Kidney (tissue), 14 donors: ENCODE data around the gene CCDC144A. TPM values are rescaled to one million over a fixed set of nuclear protein-coding genes. Genes with fewer than 3 reads are reported as not detected.
A peak's percentile ranks its signal among the peaks of the same experiment; 100 is the strongest.
"Not testable (repeated sequence)": the region's sequence is repeated elsewhere in the genome, so short reads cannot be mapped to it uniquely, and the experiment has no call there.

Experiments
- DNase-seq, 5 donors: peaks; one replicate each; pipeline ENCODE4 v3.0.0-alpha.2; 2013 to 2020
- FAIRE-seq: peaks from 2 replicates; lab custom pipeline; 2012; peaks lifted over from hg19 to GRCh38; lab: Jason Lieb, UNC
- H3K27ac ChIP-seq, 2 donors: one replicate each; pipeline ENCODE4 v1.7.0; 2013; ENCODE audit warnings: low read depth in 2 of 2, low read length in 2 of 2, inconsistent platforms in 1 of 2
- H3K27me3 ChIP-seq: one replicate; pipeline ENCODE4 v1.7.1; 2013; ENCODE audit warnings: low read length, inconsistent platforms; ENCODE audit not compliant: control insufficient read depth, insufficient read depth
- H3K36me3 ChIP-seq, 3 donors: one replicate each; pipeline versions ENCODE4 v1.7.0 to v1.7.1; 2013; ENCODE audit warnings: low read length in 3 of 3, control low read depth in 1 of 3, inconsistent platforms in 1 of 3; ENCODE audit not compliant: insufficient read depth in 3 of 3, control insufficient read depth in 2 of 3
- H3K4me1 ChIP-seq, 3 donors: one replicate each; pipeline versions ENCODE4 v1.7.0 to v1.7.1; 2013; ENCODE audit warnings: low read length in 3 of 3, inconsistent platforms in 1 of 3, low read depth in 1 of 3; ENCODE audit not compliant: control insufficient read depth in 2 of 3, insufficient read depth in 2 of 3
- H3K4me3 ChIP-seq, 3 donors: one replicate each; pipeline versions ENCODE4 v1.7.0 to v1.8.1; 2013; ENCODE audit warnings: low read length in 3 of 3, control low read depth in 1 of 3, inconsistent platforms in 1 of 3
- H3K9ac ChIP-seq, 3 donors: one replicate each; pipeline versions ENCODE4 v1.7.0 to v1.7.1; 2013; ENCODE audit warnings: low read length in 3 of 3, control low read depth in 1 of 3, inconsistent platforms in 1 of 3
- H3K9me3 ChIP-seq, 3 donors: one replicate each; pipeline versions ENCODE4 v1.7.0 to v1.7.1; 2013; ENCODE audit warnings: low read length in 3 of 3, control low read depth in 1 of 3, inconsistent platforms in 1 of 3; ENCODE audit not compliant: control insufficient read depth in 2 of 3, insufficient read depth in 1 of 3
- intact Hi-C: fragments of 100-400 bp; cut with DNase I; formaldehyde crosslinking; loops from one replicate; pipeline ENCODE4 v1.11.1; 2022
- polyA plus RNA-seq: library from polyadenylated mRNA; stranded (reverse); fragments of 350-450 nt; fragmentation: Illumina TruSeq; extraction: RNeasy Lipid Tissue Mini Kit (QIAGEN cat#74804); gene quantifications from one replicate; pipeline ENCODE4 v1.2.3, GENCODE V29; 2014; ENCODE audit warnings: low read depth, low replicate concordance; ENCODE audit not compliant: insufficient read depth
- total RNA-seq: library from RNA; stranded (reverse); fragmentation: NEBNext Ultra II Directional; extraction: Animal tissue kit (Norgen Biotek cat#: 25700); gene quantifications from one replicate; pipeline ENCODE4 v1.2.1, GENCODE V29; 2021
- TF ChIP-seq, protein P1 (sequence below): IDR thresholded peaks from 3 replicates; pipeline ENCODE4 v1.5.1; 2012; ENCODE audit warnings: mild to moderate bottlenecking, moderate library complexity, borderline replicate concordance; ENCODE audit not compliant: insufficient read depth; ENCODE audit errors: extremely low read depth
- donor health status: control.
- donor health status: control.
- donor health status: control.
- donor health status: control.
- donor health status: control.
- donor health status: DM: yes; HTN: yes; CAD: no.
- donor health status: Normal renal cell carcinoma (clear cell type).

CCDC144A gene
- total and polyA plus RNA-seq, 2 donors from 2014 or later = 0.52 to 7.6 TPM

DNA sequence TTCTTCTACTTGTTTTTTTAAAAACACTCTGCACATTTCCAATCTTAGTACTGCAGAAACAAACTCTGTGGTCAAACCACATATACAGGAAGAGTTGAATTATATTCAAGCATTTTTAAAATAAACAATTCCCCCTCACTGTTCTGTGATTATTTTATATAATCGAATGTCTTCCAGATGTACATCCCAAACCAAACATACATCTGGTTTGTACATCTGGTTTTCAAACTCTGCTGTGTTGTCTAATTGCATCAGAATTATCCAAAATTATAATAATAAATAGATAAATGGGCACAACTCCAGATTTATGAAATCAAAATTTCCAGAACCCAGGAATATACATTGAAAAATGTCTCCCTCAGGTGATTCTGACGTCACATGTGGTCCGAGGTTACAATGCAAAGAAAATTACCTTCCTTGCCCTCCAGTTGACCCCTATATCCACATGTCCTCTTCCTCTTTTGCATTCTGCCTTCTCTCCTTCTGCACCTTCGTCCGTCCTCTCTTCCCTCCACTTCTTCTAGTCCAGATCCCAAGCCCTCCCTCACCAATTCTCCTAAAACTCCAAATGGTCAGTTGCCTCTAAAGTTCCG, 13.3 kb upstream of the CCDC144A start:
- intact Hi-C loops = no loop called here
- Histone ChIP-seq H3K4me1 (no peaks in the 10 kb centered on the region), H3K36me3 (no peaks in the 10 kb centered on the region), H3K27me3 (no peaks in the 10 kb centered on the region), H3K9ac (no peak overlapping the region), H3K27ac (no peak overlapping the region), H3K4me3 (no peak overlapping the region), H3K9me3 (no peaks in the 10 kb centered on the region)
- no peak for DNase-seq
- no peak for FAIRE-seq
- TF ChIP-seq, protein P1, sequence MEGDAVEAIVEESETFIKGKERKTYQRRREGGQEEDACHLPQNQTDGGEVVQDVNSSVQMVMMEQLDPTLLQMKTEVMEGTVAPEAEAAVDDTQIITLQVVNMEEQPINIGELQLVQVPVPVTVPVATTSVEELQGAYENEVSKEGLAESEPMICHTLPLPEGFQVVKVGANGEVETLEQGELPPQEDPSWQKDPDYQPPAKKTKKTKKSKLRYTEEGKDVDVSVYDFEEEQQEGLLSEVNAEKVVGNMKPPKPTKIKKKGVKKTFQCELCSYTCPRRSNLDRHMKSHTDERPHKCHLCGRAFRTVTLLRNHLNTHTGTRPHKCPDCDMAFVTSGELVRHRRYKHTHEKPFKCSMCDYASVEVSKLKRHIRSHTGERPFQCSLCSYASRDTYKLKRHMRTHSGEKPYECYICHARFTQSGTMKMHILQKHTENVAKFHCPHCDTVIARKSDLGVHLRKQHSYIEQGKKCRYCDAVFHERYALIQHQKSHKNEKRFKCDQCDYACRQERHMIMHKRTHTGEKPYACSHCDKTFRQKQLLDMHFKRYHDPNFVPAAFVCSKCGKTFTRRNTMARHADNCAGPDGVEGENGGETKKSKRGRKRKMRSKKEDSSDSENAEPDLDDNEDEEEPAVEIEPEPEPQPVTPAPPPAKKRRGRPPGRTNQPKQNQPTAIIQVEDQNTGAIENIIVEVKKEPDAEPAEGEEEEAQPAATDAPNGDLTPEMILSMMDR = no peak

DNA sequence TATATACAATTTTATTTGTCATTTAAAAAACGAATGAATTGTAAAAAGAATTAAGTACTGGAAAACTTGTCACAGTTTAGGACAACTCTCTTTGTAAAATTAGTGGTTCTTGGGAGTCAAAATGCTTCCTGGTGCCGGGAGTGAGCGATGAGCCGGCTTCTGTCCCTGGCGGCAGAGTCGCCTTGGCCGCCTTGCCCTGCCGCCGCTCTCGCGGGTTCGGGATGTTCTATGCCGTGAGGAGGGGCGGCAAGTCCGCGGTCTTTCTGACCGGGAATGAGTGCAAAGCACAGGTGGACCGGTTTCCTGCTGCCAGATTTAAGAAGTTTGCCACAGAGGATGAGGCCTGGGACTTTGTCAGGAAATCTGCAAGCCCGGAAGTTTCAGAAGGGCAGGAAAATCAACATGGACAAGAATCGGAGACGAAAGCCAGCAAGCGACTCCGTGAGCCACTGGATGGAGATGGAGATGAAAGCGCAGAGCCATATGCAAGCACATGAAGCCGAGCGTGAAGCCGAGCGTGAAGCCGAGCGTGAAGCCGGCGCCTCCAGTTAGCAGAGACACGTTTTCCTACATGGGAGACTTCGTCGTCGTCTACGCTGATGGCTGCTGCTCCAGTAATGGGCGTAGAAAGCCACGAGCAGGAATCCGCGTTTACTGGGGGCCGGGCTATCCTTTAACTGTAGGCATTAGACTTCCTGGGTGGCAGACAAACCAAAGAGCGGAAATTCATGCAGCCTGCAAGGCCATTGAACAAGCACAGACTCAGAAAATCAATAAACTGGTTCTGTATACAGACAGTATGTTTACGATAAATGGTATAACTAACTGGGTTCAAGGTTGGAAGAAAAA, 6.5 kb upstream of the CCDC144A start:
- H3K9ac ChIP-seq, H3K36me3 ChIP-seq, H3K27ac ChIP-seq, H3K4me3 ChIP-seq, FAIRE-seq, intact Hi-C loops, H3K27me3 ChIP-seq, H3K4me1 ChIP-seq, H3K9me3 ChIP-seq: not testable (repeated sequence)
- DNase-seq = peak in 4 of 5 donors; percentile 27 to 62 (median 48)

DNA sequence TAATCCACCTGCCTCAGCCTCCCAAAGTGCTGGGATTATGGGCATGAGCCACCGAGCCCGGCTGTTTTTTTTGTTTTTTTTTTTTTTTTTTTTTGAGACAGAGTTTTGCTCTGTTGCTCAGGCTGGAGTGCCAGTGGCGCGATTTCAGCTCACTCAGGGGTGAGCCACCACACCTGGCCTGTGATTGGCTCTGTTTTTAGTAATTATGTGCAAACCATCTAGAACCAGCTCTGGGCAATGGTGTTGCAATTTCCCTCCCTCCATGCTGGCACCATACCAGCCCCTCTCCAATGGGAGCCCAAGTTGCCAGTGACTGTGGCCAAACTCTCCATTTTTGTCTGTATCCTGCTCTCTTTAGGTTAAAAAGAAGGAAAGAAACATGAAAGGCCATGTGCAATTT, 4.0 kb upstream of the CCDC144A start:
- H3K4me1 ChIP-seq, H3K27me3 ChIP-seq, H3K27ac ChIP-seq, DNase-seq, H3K36me3 ChIP-seq, H3K9ac ChIP-seq, H3K4me3 ChIP-seq, intact Hi-C loops, H3K9me3 ChIP-seq, FAIRE-seq: not testable (repeated sequence)

DNA sequence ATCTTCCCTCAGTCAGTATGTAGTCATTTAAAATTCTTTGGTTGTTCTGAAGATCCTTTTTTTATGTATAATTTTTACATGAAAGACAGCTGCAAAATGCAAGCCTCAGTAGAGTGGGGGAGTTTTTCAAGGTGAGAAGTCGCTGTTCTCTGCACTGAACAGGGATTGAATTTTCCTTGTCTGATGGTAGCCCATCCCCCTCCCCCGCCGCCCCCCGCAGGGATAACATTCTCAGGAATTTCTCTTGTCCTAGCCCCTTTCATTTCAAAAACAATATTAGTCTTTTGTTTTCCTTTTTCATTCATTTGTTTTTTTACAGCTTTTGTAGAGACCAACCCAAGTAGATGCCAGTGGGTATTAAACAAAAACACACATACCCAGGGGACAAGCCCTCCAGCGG, 2.9 kb upstream of the CCDC144A start:
- H3K27ac ChIP-seq, H3K9ac ChIP-seq, H3K27me3 ChIP-seq, DNase-seq, intact Hi-C loops, H3K9me3 ChIP-seq, H3K36me3 ChIP-seq, H3K4me1 ChIP-seq, H3K4me3 ChIP-seq, FAIRE-seq: not testable (repeated sequence)

DNA sequence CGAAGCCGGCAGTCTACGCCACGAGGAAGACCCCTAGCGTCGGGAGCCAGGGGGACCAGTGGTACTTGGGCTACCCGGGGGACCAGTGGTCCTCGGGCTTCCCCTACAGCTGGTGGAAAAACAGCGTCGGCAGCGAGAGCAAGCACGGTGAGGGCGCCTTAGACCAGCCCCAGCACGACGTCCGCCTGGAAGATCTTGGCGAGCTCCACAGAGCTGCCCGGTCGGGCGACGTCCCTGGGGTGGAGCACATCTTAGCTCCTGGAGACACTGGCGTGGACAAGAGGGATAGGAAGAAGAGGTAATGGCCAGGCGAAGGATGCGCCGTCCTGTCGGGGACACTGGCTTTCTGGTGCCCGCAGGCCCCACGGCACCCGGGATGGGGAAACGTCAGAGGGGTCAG, 406 bp downstream of the CCDC144A start:
- DNase-seq, H3K4me3 ChIP-seq, H3K27me3 ChIP-seq, H3K9ac ChIP-seq, H3K27ac ChIP-seq, H3K4me1 ChIP-seq, H3K9me3 ChIP-seq, H3K36me3 ChIP-seq, intact Hi-C loops, FAIRE-seq: not testable (repeated sequence)

DNA sequence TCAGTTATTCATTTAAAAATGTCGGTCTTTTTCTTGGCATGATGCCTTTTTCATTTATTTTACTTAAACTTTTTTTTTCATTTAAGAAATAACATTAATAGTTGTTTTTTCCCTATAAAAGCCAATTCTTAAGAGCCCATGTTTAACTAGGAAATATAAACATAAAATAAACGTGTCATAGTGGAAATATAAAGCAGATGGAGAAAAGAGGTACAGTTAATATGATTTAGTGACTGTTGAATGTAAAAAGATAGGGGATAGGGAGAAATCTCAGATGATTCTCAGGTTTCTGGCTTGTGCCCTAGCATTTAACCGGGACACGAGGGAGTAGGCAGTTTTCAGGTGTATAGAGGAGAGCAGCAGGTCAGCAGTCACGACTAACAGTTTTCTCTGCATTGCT, 7.6 kb downstream of the CCDC144A start:
- H3K36me3 ChIP-seq, H3K9ac ChIP-seq, H3K4me1 ChIP-seq, H3K27ac ChIP-seq, H3K27me3 ChIP-seq, H3K4me3 ChIP-seq, H3K9me3 ChIP-seq, DNase-seq, intact Hi-C loops, FAIRE-seq: not testable (repeated sequence)

DNA sequence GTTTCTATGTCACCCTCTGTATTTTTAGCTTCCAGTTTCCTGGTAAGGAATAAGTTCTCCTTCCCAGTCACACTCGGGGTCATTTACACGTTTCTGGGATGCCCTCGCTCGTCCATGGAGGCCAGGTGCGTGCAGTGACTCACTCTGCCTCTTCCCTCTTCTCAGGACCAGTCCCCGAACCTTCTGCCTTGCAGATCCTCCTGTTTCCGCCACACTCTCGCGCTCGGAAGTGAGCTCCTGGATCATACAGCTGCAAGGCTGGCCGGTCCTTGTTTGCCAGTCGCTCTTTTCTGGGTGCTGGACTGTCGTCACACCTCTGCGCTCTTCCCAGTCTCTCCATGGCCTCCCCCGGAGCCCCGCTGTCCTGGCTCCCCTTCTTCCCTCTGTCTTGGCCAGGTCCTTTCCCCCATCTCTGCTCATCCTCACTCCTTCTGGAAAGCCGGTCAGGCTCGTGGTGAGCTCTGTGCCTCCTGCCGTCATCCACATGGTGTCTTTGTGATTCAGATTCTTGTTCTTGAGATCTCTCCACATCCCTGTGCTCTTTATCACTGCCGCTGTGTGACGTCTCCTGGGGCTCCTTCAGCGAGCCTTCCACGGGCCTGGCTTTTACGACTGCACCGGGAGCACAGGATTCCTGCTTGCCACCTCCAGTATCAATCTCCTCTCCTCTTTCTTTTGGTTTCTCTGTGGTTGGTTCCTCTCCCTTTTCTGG, 55.6 kb downstream of the CCDC144A start:
- H3K4me3 ChIP-seq, H3K36me3 ChIP-seq, H3K4me1 ChIP-seq, H3K27ac ChIP-seq, FAIRE-seq, intact Hi-C loops, H3K9me3 ChIP-seq, H3K9ac ChIP-seq, H3K27me3 ChIP-seq: not testable (repeated sequence)
- DNase-seq = peak in 3 of 5 donors; percentile 10 to 13 (median 12)
